ENCODE results near the gene TCEANC2.

- TF ChIP-seq POLR2A (IDR thresholded peaks at IDR 0.05) = no peak
- no peak for TF ChIP-seq CTCF (IDR thresholded peaks at IDR 0.05)
Observed at GRCh38 chr1:54006508-54006907, 46.9 kb upstream of the TCEANC2 start.

All from testis (tissue), 2 donors.